Left ventricle myocardium superior (tissue), 1 donor: ENCODE data around the gene PCDHB5. TPM values are rescaled to one million over a fixed set of nuclear protein-coding genes. Genes with fewer than 3 reads are reported as not detected.
"Not testable (repeated sequence)": the region's sequence is repeated elsewhere in the genome, so short reads cannot be mapped to it uniquely, and the experiment has no call there.

Experiments
- ATAC-seq: fragments of 200-7000 bp; cut with Tn5 transposase; one replicate; pipeline ENCODE4 v1.9.1; 2020; ENCODE audit warnings: mild to moderate bottlenecking, moderate library complexity
- DNase-seq: peaks from one replicate; pipeline ENCODE4 v3.0.0-alpha.2; 2020
- intact Hi-C: fragments of 100-400 bp; cut with micrococcal nuclease; formaldehyde crosslinking; loops from one replicate; pipeline ENCODE4 v1.11.0; 2022
- long read RNA-seq: library from polyadenylated mRNA; unstranded; transcript quantifications from one replicate; pipeline ENCODE4 v2.0.0, GENCODE V29; 2021
- total RNA-seq: library from RNA; stranded (reverse); fragmentation: NEBNext Ultra II Directional; extraction: Animal tissue kit (Norgen Biotek cat#: 25700); gene quantifications from one replicate; pipeline ENCODE4 v1.2.1, GENCODE V29; 2021
- donor health status: DM: no; HTN: yes; CAD: no; lungs with severe emphysema.

PCDHB5 gene
- 3.1 TPM for total RNA-seq
- long read RNA-seq, partial matches to known transcripts = 0 of 3 reads
- long read RNA-seq, other reads (novel, unspliced or antisense) = 1 of 3 reads

DNA sequence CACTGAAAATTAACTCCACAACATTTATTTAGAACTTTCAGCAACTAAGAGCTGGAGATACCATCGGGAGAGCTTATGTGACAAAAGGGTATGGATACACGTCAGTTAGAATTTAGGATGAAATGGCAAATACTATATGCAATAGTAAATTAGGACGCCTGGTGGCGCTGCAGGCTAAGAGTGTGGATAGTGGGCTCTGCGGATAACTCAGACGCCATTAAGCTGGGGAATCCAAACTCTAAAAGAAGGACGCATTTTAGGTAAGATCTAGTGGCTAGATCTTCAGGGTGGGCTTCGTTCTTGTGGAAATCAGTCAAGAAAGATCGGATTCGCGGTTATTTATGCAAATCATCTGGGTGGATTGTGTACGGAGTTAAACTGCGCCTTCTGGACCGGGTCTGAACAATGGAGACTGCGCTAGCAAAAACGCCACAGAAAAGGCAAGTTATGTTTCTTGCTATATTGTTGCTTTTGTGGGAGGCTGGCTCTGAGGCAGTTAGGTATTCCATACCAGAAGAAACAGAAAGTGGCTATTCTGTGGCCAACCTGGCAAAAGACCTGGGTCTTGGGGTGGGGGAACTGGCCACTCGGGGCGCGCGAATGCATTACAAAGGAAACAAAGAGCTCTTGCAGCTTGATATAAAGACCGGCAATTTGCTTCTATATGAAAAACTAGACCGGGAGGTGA lies at the start of gene PCDHB5:
PCDHB5 (plus strand) TSS at position 177 of the 688 bp plus-strand sequence; CDS start at position 406, 229 bp downstream.
- no peak for DNase-seq
- intact Hi-C loops = no loop called here
- peak; percentile 41 for ATAC-seq

DNA sequence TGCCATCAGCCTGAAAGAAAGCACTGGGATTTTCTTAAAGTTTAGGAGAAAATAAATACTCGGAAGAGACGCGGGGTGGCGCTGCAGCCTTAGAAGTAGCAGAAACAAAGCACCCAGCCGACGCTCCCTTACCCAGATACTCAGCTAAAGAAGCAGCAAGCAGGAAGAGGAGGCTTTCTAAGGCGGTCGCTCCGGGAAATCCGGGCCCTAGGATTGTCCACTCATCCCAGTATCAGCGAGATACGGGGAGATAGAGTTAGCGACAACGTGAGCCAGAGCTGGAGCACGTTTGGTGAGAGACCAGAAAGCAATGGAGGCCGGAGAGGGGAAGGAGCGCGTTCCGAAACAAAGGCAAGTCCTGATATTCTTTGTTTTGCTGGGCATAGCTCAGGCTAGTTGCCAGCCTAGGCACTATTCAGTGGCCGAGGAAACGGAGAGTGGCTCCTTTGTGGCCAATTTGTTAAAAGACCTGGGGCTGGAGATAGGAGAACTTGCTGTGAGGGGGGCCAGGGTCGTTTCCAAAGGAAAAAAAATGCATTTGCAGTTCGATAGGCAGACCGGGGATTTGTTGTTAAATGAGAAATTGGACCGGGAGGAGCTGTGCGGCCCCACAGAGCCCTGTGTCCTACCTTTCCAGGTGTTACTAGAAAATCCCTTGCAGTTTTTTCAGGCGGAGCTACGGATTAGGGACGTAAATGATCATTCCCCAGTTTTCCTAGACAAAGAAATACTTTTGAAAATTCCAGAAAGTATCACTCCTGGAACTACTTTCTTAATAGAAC lies 40.3 kb upstream of the PCDHB5 start, which contains the start of gene PCDHB2:
PCDHB2 (plus strand) TSS at position 135 of the 782 bp plus-strand sequence; CDS start at position 311, 176 bp downstream.
- peak; percentile 41 for DNase-seq
- intact Hi-C loops = no loop called here
- ATAC-seq = peak; percentile 62

DNA sequence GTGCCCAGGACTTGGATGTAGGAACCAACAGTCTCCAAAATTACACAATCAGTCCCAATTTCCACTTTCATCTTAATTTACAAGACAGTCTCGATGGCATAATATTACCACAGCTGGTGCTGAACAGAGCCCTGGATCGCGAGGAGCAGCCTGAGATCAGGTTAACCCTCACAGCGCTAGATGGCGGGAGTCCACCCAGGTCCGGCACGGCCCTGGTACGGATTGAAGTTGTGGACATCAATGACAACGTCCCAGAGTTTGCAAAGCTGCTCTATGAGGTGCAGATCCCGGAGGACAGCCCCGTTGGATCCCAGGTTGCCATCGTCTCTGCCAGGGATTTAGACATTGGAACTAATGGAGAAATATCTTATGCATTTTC lies 39.8 kb upstream of the PCDHB5 start:
- ATAC-seq = no peak
- no peak for DNase-seq

DNA sequence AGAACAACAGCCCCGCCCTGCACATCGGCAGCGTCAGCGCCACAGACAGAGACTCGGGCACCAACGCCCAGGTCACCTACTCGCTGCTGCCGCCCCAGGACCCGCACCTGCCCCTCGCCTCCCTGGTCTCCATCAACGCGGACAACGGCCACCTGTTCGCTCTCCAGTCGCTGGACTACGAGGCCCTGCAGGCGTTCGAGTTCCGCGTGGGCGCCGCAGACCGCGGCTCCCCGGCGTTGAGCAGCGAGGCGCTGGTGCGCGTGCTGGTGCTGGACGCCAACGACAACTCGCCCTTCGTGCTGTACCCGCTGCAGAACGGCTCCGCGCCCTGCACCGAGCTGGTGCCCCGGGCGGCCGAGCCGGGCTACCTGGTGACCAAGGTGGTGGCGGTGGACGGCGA lies 38.8 kb upstream of the PCDHB5 start:
- intact Hi-C loops, ATAC-seq, DNase-seq: not testable (repeated sequence)

More for the DNA sequence above, 39.8 kb upstream of the PCDHB5 start:
- intact Hi-C loops = no loop called here

DNA sequence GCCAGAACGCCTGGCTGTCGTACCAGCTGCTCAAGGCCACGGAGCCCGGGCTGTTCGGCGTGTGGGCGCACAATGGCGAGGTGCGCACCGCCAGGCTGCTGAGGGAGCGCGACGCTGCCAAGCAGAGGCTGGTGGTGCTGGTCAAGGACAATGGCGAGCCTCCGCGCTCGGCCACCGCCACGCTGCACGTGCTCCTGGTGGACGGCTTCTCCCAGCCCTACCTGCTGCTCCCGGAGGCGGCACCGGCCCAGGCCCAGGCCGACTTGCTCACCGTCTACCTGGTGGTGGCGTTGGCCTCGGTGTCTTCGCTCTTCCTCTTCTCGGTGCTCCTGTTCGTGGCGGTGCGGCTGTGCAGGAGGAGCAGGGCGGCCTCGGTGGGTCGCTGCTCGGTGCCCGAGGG lies 38.4 kb upstream of the PCDHB5 start:
- intact Hi-C loops, ATAC-seq, DNase-seq: not testable (repeated sequence)

DNA sequence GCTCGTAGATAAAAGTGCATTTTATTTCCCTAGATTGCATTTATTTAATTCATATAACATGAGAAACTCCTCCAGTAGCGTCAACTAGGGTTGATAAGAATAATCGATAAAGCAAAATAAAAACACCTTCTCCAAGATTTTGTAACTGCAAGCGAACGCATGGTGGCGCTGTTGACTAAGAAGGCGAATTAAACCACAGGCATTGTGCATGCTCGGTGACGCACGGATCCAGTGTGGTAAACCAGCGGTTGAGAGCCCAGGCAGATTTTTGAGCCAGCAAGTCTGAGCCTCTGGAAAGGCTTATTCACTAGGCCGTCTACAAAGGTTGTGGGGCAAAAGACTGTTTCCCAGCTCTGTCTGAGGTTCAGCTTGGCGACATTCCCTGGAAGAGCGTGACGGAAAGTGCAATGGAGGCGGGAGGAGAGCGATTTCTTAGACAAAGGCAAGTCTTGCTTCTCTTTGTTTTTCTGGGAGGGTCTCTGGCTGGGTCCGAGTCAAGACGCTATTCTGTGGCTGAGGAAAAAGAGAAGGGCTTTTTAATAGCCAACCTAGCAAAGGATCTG lies 34.7 kb upstream of the PCDHB5 start, which contains the start of gene PCDHB3:
PCDHB3 (plus strand) TSS at position 231 of the 563 bp plus-strand sequence; CDS start at position 408, 177 bp downstream.
- intact Hi-C loops = no loop called here
- peak; percentile 40 for DNase-seq
- peak; percentile 48 for ATAC-seq

DNA sequence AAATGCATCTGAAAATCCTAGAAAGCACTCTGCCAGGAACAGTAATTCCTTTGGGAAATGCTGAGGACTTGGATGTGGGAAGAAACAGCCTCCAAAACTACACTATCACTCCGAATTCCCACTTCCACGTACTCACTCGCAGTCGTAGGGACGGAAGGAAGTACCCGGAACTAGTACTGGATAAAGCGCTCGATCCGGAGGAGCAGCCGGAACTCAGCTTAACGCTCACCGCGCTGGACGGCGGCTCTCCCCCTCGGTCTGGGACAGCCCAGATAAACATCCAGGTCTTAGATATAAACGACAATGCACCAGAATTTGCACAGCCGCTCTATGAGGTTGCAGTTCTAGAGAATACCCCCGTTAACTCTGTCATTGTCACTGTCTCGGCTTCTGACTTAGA lies 33.9 kb upstream of the PCDHB5 start:
- no peak for ATAC-seq
- intact Hi-C loops = no loop called here
- no peak for DNase-seq

DNA sequence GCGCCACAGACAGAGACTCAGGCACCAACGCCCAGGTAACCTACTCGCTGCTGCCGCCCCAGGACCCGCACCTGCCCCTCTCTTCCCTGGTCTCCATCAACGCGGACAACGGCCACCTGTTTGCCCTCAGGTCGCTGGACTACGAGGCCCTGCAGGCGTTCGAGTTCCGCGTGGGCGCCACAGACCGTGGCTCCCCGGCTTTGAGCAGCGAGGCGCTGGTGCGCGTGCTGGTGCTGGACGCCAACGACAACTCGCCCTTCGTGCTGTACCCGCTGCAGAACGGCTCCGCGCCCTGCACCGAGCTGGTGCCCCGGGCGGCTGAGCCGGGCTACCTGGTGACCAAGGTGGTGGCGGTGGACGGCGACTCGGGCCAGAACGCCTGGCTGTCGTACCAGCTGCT lies 32.9 kb upstream of the PCDHB5 start:
- intact Hi-C loops, DNase-seq, ATAC-seq: not testable (repeated sequence)

DNA sequence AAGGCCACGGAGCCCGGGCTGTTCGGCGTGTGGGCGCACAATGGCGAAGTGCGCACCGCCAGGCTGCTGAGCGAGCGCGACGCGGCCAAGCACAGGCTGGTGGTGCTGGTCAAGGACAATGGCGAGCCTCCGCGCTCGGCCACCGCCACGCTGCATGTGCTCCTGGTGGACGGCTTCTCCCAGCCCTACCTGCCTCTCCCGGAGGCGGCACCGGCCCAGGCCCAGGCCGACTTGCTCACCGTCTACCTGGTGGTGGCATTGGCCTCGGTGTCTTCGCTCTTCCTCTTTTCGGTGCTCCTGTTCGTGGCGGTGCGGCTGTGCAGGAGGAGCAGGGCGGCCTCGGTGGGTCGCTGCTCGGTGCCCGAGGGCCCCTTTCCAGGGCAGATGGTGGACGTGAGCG lies 32.5 kb upstream of the PCDHB5 start:
- ATAC-seq, DNase-seq, intact Hi-C loops: not testable (repeated sequence)

DNA sequence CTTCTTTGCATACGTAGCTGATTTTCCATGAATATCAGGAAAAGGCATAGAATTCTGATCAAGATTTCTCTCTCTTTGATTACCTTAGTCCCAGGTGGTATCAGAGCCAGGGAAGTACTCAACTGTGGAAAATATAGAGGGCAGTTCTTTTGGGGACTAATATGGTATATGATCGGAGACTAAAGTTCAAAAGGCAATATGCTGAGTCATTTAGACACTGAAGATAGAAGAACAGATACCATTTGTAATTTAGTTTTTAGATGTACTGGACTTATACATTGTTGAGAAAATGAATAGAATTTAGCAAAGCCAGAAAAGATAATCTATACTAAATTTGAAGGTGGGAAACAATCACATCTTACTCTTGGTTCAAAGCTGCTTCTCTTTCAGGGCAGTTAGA lies 29.7 kb upstream of the PCDHB5 start:
- ATAC-seq (no peak), DNase-seq (no peak)
- intact Hi-C loops = no loop called here

DNA sequence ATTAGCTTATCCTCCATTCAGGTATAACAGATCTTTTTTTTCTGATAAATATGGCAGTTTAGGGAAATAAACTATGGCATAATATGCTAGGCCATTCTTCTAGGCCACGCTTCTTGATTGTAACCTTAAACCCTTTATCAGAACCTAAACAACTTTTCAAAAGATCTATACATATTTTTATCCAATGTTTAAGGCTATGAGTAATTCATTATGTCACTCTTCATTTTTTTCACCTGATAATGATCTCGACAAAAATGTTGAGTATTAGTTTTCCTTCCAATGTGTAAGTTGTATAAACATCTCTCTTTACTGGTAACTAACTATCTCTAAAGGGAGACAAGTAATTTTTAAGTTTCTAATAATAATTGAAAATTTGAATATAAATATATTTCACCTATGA lies 15.8 kb upstream of the PCDHB5 start:
- intact Hi-C loops = no loop called here
- ATAC-seq = no peak

DNA sequence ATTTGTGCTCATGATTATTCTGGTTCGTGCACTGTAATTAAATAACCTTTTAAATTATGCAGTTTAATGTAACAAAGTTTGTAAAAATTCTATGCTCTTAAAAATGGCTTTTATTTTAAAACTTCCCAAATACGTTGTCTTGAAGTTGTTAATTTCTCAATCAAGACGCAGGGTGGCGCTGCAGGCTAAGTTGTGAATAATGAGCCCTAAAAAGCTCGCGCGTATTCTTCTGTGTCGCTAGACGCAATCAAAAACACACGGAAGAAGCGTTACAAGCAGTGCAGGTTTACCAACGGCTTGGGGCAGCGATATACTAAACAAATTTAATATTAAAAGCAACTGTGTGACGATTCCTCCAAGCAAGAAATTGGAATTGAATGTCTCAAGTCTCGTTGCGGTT lies 13.4 kb upstream of the PCDHB5 start, which contains the start of gene PCDHB4:
PCDHB4 (plus strand) TSS at position 256 of the 400 bp plus-strand sequence. CDS start 181 bp downstream, outside the sequence.
- intact Hi-C loops = no loop called here
- DNase-seq (no peak), ATAC-seq (no peak)

More for the DNA sequence above, 15.8 kb upstream of the PCDHB5 start:
- no peak for DNase-seq

DNA sequence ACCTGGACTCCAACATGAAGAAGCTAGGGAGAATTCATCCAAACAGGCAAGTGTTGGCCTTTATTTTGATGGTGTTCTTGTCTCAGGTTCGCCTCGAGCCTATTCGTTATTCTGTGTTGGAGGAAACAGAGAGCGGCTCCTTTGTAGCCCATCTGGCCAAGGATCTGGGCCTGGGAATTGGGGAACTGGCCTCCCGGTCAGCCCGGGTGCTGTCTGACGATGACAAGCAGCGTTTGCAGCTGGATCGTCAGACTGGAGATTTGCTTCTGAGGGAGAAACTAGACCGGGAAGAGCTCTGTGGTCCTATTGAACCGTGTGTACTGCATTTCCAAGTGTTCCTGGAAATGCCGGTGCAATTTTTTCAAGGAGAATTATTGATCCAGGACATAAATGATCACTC lies 13.0 kb upstream of the PCDHB5 start:
- no peak for ATAC-seq
- intact Hi-C loops = no loop called here
- no peak for DNase-seq

DNA sequence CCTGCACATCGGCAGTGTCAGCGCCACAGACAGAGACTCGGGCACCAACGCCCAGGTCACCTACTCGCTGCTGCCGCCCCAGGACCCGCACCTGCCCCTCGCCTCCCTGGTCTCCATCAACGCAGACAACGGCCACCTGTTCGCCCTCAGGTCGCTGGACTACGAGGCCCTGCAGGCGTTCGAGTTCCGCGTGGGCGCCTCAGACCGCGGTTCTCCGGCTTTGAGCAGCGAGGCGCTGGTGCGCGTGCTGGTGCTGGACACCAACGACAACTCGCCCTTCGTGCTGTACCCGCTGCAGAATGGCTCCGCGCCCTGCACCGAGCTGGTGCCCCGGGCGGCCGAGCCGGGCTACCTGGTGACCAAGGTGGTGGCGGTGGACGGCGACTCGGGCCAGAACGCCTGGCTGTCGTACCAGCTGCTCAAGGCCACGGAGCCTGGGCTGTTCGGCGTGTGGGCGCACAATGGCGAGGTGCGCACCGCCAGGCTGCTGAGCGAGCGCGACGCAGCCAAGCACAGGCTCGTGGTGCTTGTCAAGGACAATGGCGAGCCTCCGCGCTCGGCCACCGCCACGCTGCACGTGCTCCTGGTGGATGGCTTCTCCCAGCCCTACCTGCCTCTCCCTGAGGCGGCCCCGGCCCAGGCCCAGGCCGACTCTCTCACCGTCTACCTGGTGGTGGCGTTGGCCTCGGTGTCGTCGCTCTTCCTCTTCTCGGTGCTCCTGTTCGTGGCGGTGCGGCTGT lies 11.4 kb upstream of the PCDHB5 start:
- DNase-seq, intact Hi-C loops, ATAC-seq: not testable (repeated sequence)

DNA sequence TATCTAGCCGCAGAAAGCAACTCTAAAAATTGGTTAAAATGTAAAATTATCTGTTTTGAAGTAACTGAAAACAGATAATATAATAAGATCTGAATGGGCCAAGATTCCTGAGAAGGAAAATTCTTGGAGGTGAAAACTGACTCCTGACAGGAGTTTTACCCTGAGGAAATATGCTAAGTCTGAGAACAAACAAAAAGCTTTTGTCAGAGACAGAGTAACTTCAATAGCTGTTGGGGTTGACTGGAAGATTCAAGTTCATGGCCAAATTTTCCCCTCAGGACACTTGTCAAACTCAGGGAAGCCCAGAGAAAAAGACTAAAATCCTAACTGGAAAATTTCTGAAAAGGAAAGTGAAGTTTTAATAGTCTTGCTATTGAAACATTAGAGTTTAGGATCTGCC lies 7.7 kb upstream of the PCDHB5 start:
- ATAC-seq = no peak
- intact Hi-C loops = no loop called here
- no peak for DNase-seq

DNA sequence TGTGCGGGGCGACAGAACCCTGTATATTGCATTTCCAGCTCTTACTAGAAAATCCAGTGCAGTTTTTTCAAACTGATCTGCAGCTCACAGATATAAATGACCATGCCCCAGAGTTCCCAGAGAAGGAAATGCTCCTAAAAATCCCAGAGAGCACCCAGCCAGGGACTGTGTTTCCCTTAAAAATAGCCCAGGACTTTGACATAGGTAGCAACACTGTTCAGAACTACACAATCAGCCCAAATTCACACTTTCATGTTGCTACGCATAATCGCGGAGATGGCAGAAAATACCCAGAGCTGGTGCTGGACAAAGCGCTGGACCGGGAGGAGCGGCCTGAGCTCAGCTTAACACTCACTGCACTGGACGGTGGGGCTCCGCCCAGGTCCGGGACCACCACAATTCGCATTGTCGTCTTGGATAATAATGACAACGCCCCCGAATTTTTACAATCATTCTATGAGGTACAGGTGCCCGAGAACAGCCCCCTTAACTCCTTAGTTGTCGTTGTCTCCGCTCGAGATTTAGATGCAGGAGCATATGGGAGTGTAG lies 786 bp downstream of the PCDHB5 start:
- DNase-seq = no peak
- intact Hi-C loops = no loop called here
- ATAC-seq = no peak

DNA sequence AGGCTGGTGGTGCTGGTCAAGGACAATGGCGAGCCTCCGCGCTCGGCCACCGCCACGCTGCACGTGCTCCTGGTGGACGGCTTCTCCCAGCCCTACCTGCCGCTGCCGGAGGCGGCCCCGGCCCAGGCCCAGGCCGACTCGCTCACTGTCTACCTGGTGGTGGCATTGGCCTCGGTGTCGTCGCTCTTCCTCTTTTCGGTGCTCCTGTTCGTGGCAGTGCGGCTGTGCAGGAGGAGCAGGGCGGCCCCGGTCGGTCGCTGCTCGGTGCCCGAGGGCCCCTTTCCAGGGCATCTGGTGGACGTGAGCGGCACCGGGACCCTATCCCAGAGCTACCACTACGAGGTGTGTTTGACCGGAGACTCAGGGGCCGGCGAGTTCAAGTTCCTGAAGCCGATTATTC lies 2.3 kb downstream of the PCDHB5 start:
- DNase-seq, ATAC-seq, intact Hi-C loops: not testable (repeated sequence)

DNA sequence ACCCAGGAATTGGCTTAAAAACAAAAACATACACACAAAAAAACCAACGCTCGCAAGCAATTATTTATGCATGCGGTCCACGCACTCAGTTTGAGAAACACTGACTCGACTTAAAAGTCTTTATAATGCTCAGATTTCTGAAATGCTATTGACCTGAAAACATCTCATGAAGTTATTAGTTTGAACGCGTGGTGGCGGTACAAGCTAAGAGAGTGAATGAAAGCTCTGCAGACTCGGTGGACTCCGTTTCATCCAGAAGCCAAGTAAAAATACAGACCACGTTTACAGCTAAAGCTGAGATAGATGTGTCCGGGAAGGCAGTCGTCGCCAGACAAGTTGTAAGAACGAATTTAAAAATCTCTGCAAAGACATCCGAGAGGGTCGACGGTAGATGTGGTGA lies 14.8 kb downstream of the PCDHB5 start, which contains the start of gene PCDHB6:
PCDHB6 (plus strand) TSS at position 246 of the 400 bp plus-strand sequence. CDS start 201 bp downstream, outside the sequence.
- no peak for ATAC-seq

More for the DNA sequence above, 14.8 kb downstream of the PCDHB5 start, which contains the start of gene PCDHB6:
- intact Hi-C loops = no loop called here
- DNase-seq = no peak
